GM12891 (cell line): ENCODE results near the gene TEAD4.

Experiments used
- PAX5 ChIP-seq: IDR thresholded peaks from 2 replicates; pipeline ENCODE4 v1.6.1; 2011; ENCODE audit warnings: low read length, moderate library complexity, mild to moderate bottlenecking; ENCODE audit not compliant: insufficient read depth, severe bottlenecking
- POLR2A ChIP-seq: IDR thresholded peaks from 2 replicates; pipeline ENCODE4 v1.6.1; 2011; ENCODE audit warnings: low read depth, low read length, control low read depth
- POLR2AphosphoS5 ChIP-seq: IDR thresholded peaks from 2 replicates; pipeline ENCODE4 v1.6.1; 2011; ENCODE audit warnings: low read depth, low read length, control low read depth
- POU2F2 ChIP-seq: IDR thresholded peaks from 2 replicates; pipeline ENCODE4 v1.6.1; 2011; ENCODE audit warnings: low read depth, mild to moderate bottlenecking, control low read depth, low read length, moderate library complexity
- SPI1 ChIP-seq: IDR thresholded peaks from 2 replicates; pipeline ENCODE4 v1.6.1; 2011; ENCODE audit warnings: low read depth, low read length, control low read depth
- TAF1 ChIP-seq: IDR thresholded peaks from 2 replicates; pipeline ENCODE4 v1.6.1; 2011; ENCODE audit warnings: low read depth, low read length, control low read depth

- TF ChIP-seq TAF1 (no peak), POLR2A (no peak), POLR2AphosphoS5 (no peak), SPI1 (no peak), POU2F2 (no peak), PAX5 (no peak)
Observed at GRCh38 chr12:3003357-3003992, 44.3 kb downstream of the TEAD4 start.
